Sigmoid colon (tissue), 7 donors: ENCODE data around the gene LSM2. TPM values are rescaled to one million over a fixed set of nuclear protein-coding genes. Genes with fewer than 3 reads are reported as not detected.
A peak's percentile ranks its signal among the peaks of the same experiment; 100 is the strongest.

Source experiments
- DNase-seq: peaks from one replicate; pipeline ENCODE4 v3.0.0-alpha.2; 2019
- H3K27ac ChIP-seq, 4 donors: fragments of 200-600 bp; sonication (generic); one replicate each; pipeline ENCODE4 v1.5.1; 2016 to 2019; ENCODE audit warnings: mild to moderate bottlenecking in 1 of 4
- H3K27me3 ChIP-seq, 3 donors: fragments of 200-600 bp; sonication (generic); one replicate each; pipeline ENCODE4 v1.5.1; 2019; ENCODE audit warnings: mild to moderate bottlenecking in 1 of 3
- H3K36me3 ChIP-seq, 4 donors: fragments of 200-600 bp; sonication (generic); one replicate each; pipeline ENCODE4 v1.5.1; 2016 to 2019
- H3K4me1 ChIP-seq, 4 donors: fragments of 200-600 bp; sonication (generic); one replicate each; pipeline ENCODE4 v1.5.1; 2017 to 2019
- H3K4me3 ChIP-seq, 4 donors: fragments of 200-600 bp; sonication (generic); one replicate each; pipeline ENCODE4 v1.5.1; 2017 to 2019; ENCODE audit warnings: mild to moderate bottlenecking in 2 of 4, moderate library complexity in 1 of 4
- H3K9me3 ChIP-seq, 4 donors: fragments of 200-600 bp in 3 of 4; sonication (generic) in 3 of 4; one replicate each; pipeline versions ENCODE4 v1.5.1 to v1.6.1; 2013 to 2019
- CTCF ChIP-seq, 4 experiments: fragments of 450-650 bp in 3 of 4; fragments of 200-600 bp in 1 of 4; IDR thresholded peaks; one replicate each; pipeline ENCODE4 v1.5.1; 2016 to 2019; ENCODE audit warnings: antibody characterized with exemption in 4 of 4, mild to moderate bottlenecking in 3 of 4, moderate library complexity in 2 of 4
- EP300 ChIP-seq, 4 donors: sonication (generic); formaldehyde crosslinking; IDR thresholded peaks; one replicate each; pipeline ENCODE4 v1.6.1; 2017; ENCODE audit warnings: antibody characterized with exemption in 4 of 4
- POLR2A ChIP-seq, 2 donors: fragments of 450-650 bp; IDR thresholded peaks; one replicate each; pipeline ENCODE4 v1.6.1; 2016; ENCODE audit warnings: antibody characterized with exemption in 2 of 2, mild to moderate bottlenecking in 2 of 2, moderate library complexity in 2 of 2
- POLR2AphosphoS5 ChIP-seq, 4 donors: sonication (generic); formaldehyde crosslinking; IDR thresholded peaks; one replicate each; pipeline ENCODE4 v1.6.1; 2017; ENCODE audit warnings: antibody characterized with exemption in 4 of 4
- WGBS, 2 donors: extraction: QIAGEN DNeasy Blood & Tissue Kit; methylation state at CpG; one replicate each; pipeline ENCODE4 v1.1.7; 2013; 5-methylcytosine and 5-hydroxymethylcytosine counted together
- intact Hi-C: fragments of 100-400 bp; cut with DNase I; formaldehyde crosslinking; loops from one replicate; pipeline ENCODE4 v1.15.1; 2023
- polyA plus RNA-seq, 3 donors: library from polyadenylated mRNA; stranded (reverse); fragments of 200-250 nt; gene quantifications; one replicate each; pipeline ENCODE4 v1.2.3, GENCODE V29; 2013
- total RNA-seq, 4 donors: library from RNA; depleted of rRNA; stranded (reverse); fragments of >200 nt; gene quantifications; one replicate each; pipeline ENCODE4 v1.1.0, GENCODE V29; 2016
- donor health status: healthy with polysubstance abuse.
- donor health status: Bipolar disorder and iron deficiency.
- donor health status: healthy.

The LSM2 gene
- total and polyA plus RNA-seq, 7 donors = 28.4 to 94.7 (median 49.9) TPM

- Histone ChIP-seq H3K27ac (peak overlapping the region in 1 of 4 donors; percentile 3), H3K36me3 (peaks cover 0 to 48% (median 2%) of the 10 kb centered on the region in 4 donors)
Observed at GRCh38 chr6:31791324-31792089, 15.3 kb downstream of the LSM2 start.

GRCh38 chr6:31785475-31785874, 21.3 kb downstream of the LSM2 start:
- Histone ChIP-seq H3K27me3 (no peaks in the 10 kb centered on the region), H3K9me3 (no peaks in the 10 kb centered on the region), H3K4me1 (no peaks in the 10 kb centered on the region), H3K36me3 (peaks cover 17 to 83% (median 42%) of the 10 kb centered on the region in 4 donors), H3K4me3 (no peak overlapping the region), H3K27ac (no peak overlapping the region)
- 97% methylated on average over 11 of the region's 11 CpGs for WGBS, 2 donors
- DNase-seq = no peak
- intact Hi-C loops = no loop called here
- no peak for TF ChIP-seq CTCF (IDR thresholded peaks at IDR 0.05)
- TF ChIP-seq POLR2A (IDR thresholded peaks at IDR 0.05) = no peak
- TF ChIP-seq POLR2AphosphoS5 (IDR thresholded peaks at IDR 0.05) = no peak
- TF ChIP-seq EP300 (IDR thresholded peaks at IDR 0.05) = no peak

More at GRCh38 chr6:31791324-31792089, 15.3 kb downstream of the LSM2 start:
- intact Hi-C loops = loop anchor here (5.0 kb wide), 1 partner anchor 84 kb away; the partner anchor contains the start of gene LY6G6F
- Histone ChIP-seq H3K4me1 (peaks cover 0 to 22% (median 17%) of the 10 kb centered on the region in 4 donors), H3K4me3 (no peak overlapping the region), H3K27me3 (no peaks in the 10 kb centered on the region), H3K9me3 (no peaks in the 10 kb centered on the region)
- TF ChIP-seq EP300 (IDR thresholded peaks at IDR 0.05) (no peak), CTCF (IDR thresholded peaks at IDR 0.05) (peak in 3 of 4 experiments; percentile 7 to 47 (median 43))
- WGBS, 2 donors = 71 to 74% methylated on average over 12 of the region's 12 CpGs
- DNase-seq = no peak

- DNase-seq = no peak
- TF ChIP-seq POLR2A (IDR thresholded peaks at IDR 0.05) (no peak), POLR2AphosphoS5 (IDR thresholded peaks at IDR 0.05) (no peak), CTCF (IDR thresholded peaks at IDR 0.05) (no peak), EP300 (IDR thresholded peaks at IDR 0.05) (no peak)
- intact Hi-C loops = no loop called here
- no peaks in the 10 kb centered on the region for H3K4me1 ChIP-seq
- H3K36me3 ChIP-seq = peaks cover 17 to 83% (median 51%) of the 10 kb centered on the region in 4 donors
- H3K27ac ChIP-seq = no peak overlapping the region
- H3K9me3 ChIP-seq = no peaks in the 10 kb centered on the region
- no peaks in the 10 kb centered on the region for H3K27me3 ChIP-seq
- no peak overlapping the region for H3K4me3 ChIP-seq
- WGBS, 2 donors = 96 to 97% methylated on average over 15 of the region's 15 CpGs
Observed at GRCh38 chr6:31784098-31784925, 22.5 kb downstream of the LSM2 start.

- no peak for TF ChIP-seq EP300 (IDR thresholded peaks at IDR 0.05)
- no peak for TF ChIP-seq CTCF (IDR thresholded peaks at IDR 0.05)
- TF ChIP-seq POLR2A (IDR thresholded peaks at IDR 0.05) = no peak
- no peak overlapping the region for H3K4me3 ChIP-seq
- no peak overlapping the region for H3K27ac ChIP-seq
- no peak for DNase-seq
- H3K36me3 ChIP-seq = peaks cover 17 to 86% (median 59%) of the 10 kb centered on the region in 4 donors
- 94% methylated on average over 32 of the region's 32 CpGs for WGBS, 2 donors
- no peaks in the 10 kb centered on the region for H3K9me3 ChIP-seq
- no peaks in the 10 kb centered on the region for H3K27me3 ChIP-seq
- H3K4me1 ChIP-seq = peaks cover 0 to 3% (median 1%) of the 10 kb centered on the region in 4 donors
- intact Hi-C loops = no loop called here
Observed at GRCh38 chr6:31782126-31782855, 24.5 kb downstream of the LSM2 start.
